HepG2 (cell line): ENCODE data around the gene AXIN2. TPM values are rescaled to one million over a fixed set of nuclear protein-coding genes. Genes with fewer than 3 reads are reported as not detected.
A peak's percentile ranks its signal among the peaks of the same experiment; 100 is the strongest.

Experiments used
- AGO1 ChIP-seq: fragments of 200-400 bp; formaldehyde crosslinking; IDR thresholded peaks from 2 replicates; pipeline ENCODE4 v1.6.1; 2017; ENCODE audit warnings: mild to moderate bottlenecking, low read depth, low read length, moderate library complexity; ENCODE audit not compliant: poor library complexity, severe bottlenecking
- ATAD3A ChIP-seq: sonication (generic); formaldehyde crosslinking; IDR thresholded peaks from 2 replicates; pipeline ENCODE4 v1.4.0; 2020; ENCODE audit warnings: missing genetic modification reagents
- CHCHD3 ChIP-seq: sonication (generic); formaldehyde crosslinking; IDR thresholded peaks from 2 replicates; pipeline ENCODE4 v1.8.0; 2022; ENCODE audit warnings: mild to moderate bottlenecking, missing genetic modification reagents, moderate library complexity
- EEA1 ChIP-seq: sonication (generic); formaldehyde crosslinking; IDR thresholded peaks from 2 replicates; pipeline ENCODE4 v1.5.1; 2020; ENCODE audit warnings: mild to moderate bottlenecking, missing genetic modification reagents, borderline replicate concordance
- HBP1 ChIP-seq: IDR thresholded peaks from 2 replicates; pipeline ENCODE4 v1.6.1; 2016; ENCODE audit warnings: low read depth, control low read depth
- PRDM10 ChIP-seq: sonication (generic); formaldehyde crosslinking; IDR thresholded peaks from 2 replicates; pipeline ENCODE4 v1.4.0; 2020; ENCODE audit warnings: low read depth, missing genetic modification reagents
- ZNF251 ChIP-seq: sonication (generic); formaldehyde crosslinking; IDR thresholded peaks from 2 replicates; pipeline ENCODE4 v1.9.0; 2021; ENCODE audit warnings: mild to moderate bottlenecking, missing genetic modification reagents
- ZSCAN30 ChIP-seq: sonication (generic); formaldehyde crosslinking; IDR thresholded peaks from 2 replicates; pipeline ENCODE4 v1.5.0; 2020; ENCODE audit warnings: mild to moderate bottlenecking, missing genetic modification reagents
- polyA plus RNA-seq, 8 experiments: library from polyadenylated mRNA; depleted of rRNA in 3 of 8; stranded (reverse) in 7 of 8; unstranded in 1 of 8; fragments of >200 nt; fragmentation: Illumina TruSeq in 4 of 8; extraction: Trizol in 4 of 8; gene quantifications; 2 replicates each; pipeline versions ENCODE4 v1.2.1 to v1.2.3, GENCODE V29; 2011 to 2016; ENCODE audit warnings: low read depth in 4 of 8, missing spikeins in 1 of 8, mixed read lengths in 1 of 8; ENCODE audit not compliant: insufficient read depth in 1 of 8
- total RNA-seq, 5 experiments: library from RNA; depleted of rRNA; stranded (reverse); fragments of >200 nt; fragmentation: Illumina TruSeq; extraction: Trizol; gene quantifications; 2 replicates each; pipeline ENCODE4 v1.2.3, GENCODE V29; 2016; ENCODE audit warnings: low read depth in 1 of 5
- TF ChIP-seq, protein P1 (sequence below): sonication (generic); formaldehyde crosslinking; IDR thresholded peaks from 2 replicates; pipeline ENCODE4 v1.4.0; 2020; ENCODE audit warnings: missing genetic modification reagents
- TF ChIP-seq, protein P2 (sequence below): sonication (generic); formaldehyde crosslinking; IDR thresholded peaks from 2 replicates; pipeline ENCODE4 v1.4.0; 2020; ENCODE audit warnings: missing genetic modification reagents
- TF ChIP-seq, protein P3 (sequence below): IDR thresholded peaks from 2 replicates; pipeline ENCODE4 v1.4.0; 2020; ENCODE audit warnings: mild to moderate bottlenecking, missing genetic modification reagents

The AXIN2 gene
- total and polyA plus RNA-seq, 2 of the 13 experiments (the other 11 are each of a cell fraction or from before 2014, with no cell fraction given), result 58.6 to 63.4 TPM

GRCh38 chr17:65559804-65560627 is 1.4 kb downstream of the AXIN2 start (continued):
- TF ChIP-seq, protein P1, sequence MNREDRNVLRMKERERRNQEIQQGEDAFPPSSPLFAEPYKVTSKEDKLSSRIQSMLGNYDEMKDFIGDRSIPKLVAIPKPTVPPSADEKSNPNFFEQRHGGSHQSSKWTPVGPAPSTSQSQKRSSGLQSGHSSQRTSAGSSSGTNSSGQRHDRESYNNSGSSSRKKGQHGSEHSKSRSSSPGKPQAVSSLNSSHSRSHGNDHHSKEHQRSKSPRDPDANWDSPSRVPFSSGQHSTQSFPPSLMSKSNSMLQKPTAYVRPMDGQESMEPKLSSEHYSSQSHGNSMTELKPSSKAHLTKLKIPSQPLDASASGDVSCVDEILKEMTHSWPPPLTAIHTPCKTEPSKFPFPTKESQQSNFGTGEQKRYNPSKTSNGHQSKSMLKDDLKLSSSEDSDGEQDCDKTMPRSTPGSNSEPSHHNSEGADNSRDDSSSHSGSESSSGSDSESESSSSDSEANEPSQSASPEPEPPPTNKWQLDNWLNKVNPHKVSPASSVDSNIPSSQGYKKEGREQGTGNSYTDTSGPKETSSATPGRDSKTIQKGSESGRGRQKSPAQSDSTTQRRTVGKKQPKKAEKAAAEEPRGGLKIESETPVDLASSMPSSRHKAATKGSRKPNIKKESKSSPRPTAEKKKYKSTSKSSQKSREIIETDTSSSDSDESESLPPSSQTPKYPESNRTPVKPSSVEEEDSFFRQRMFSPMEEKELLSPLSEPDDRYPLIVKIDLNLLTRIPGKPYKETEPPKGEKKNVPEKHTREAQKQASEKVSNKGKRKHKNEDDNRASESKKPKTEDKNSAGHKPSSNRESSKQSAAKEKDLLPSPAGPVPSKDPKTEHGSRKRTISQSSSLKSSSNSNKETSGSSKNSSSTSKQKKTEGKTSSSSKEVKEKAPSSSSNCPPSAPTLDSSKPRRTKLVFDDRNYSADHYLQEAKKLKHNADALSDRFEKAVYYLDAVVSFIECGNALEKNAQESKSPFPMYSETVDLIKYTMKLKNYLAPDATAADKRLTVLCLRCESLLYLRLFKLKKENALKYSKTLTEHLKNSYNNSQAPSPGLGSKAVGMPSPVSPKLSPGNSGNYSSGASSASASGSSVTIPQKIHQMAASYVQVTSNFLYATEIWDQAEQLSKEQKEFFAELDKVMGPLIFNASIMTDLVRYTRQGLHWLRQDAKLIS (CRISPR knock-in tag), result peak; percentile 96; the same call in 1 of the 2 replicates
- TF ChIP-seq ZNF251, result no peak
- TF ChIP-seq PRDM10 (CRISPR knock-in tag), result no peak
- peak; percentile 42; the same call in 1 of the 2 replicates for TF ChIP-seq CHCHD3
- no peak for TF ChIP-seq ATAD3A (CRISPR knock-in tag)
- TF ChIP-seq HBP1 (CRISPR knock-in tag), result 0 out of 2 replicates have a peak, but pooled peaks have one; percentile 27
- TF ChIP-seq ZSCAN30, result peak; percentile 77; the same call in 1 of the 2 replicates
- TF ChIP-seq AGO1, result no peak
- TF ChIP-seq, protein P2, sequence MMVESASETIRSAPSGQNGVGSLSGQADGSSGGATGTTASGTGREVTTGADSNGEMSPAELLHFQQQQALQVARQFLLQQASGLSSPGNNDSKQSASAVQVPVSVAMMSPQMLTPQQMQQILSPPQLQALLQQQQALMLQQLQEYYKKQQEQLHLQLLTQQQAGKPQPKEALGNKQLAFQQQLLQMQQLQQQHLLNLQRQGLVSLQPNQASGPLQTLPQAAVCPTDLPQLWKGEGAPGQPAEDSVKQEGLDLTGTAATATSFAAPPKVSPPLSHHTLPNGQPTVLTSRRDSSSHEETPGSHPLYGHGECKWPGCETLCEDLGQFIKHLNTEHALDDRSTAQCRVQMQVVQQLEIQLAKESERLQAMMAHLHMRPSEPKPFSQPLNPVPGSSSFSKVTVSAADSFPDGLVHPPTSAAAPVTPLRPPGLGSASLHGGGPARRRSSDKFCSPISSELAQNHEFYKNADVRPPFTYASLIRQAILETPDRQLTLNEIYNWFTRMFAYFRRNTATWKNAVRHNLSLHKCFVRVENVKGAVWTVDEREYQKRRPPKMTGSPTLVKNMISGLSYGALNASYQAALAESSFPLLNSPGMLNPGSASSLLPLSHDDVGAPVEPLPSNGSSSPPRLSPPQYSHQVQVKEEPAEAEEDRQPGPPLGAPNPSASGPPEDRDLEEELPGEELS (CRISPR knock-in tag), result peak; percentile 16; the same call in 1 of the 2 replicates
- TF ChIP-seq, protein P3, sequence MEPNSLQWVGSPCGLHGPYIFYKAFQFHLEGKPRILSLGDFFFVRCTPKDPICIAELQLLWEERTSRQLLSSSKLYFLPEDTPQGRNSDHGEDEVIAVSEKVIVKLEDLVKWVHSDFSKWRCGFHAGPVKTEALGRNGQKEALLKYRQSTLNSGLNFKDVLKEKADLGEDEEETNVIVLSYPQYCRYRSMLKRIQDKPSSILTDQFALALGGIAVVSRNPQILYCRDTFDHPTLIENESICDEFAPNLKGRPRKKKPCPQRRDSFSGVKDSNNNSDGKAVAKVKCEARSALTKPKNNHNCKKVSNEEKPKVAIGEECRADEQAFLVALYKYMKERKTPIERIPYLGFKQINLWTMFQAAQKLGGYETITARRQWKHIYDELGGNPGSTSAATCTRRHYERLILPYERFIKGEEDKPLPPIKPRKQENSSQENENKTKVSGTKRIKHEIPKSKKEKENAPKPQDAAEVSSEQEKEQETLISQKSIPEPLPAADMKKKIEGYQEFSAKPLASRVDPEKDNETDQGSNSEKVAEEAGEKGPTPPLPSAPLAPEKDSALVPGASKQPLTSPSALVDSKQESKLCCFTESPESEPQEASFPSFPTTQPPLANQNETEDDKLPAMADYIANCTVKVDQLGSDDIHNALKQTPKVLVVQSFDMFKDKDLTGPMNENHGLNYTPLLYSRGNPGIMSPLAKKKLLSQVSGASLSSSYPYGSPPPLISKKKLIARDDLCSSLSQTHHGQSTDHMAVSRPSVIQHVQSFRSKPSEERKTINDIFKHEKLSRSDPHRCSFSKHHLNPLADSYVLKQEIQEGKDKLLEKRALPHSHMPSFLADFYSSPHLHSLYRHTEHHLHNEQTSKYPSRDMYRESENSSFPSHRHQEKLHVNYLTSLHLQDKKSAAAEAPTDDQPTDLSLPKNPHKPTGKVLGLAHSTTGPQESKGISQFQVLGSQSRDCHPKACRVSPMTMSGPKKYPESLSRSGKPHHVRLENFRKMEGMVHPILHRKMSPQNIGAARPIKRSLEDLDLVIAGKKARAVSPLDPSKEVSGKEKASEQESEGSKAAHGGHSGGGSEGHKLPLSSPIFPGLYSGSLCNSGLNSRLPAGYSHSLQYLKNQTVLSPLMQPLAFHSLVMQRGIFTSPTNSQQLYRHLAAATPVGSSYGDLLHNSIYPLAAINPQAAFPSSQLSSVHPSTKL (CRISPR knock-in tag), result peak; percentile 37
- peak; percentile 67; the same call in 1 of the 2 replicates for TF ChIP-seq EEA1 (CRISPR knock-in tag)
